Caco-2 (cell line): ENCODE data around the gene NGLY1. TPM values are rescaled to one million over a fixed set of nuclear protein-coding genes. Genes with fewer than 3 reads are reported as not detected.

Experiments
- Bru-seq: library from RNA; stranded (reverse); fragments of 400-500 nt; gene quantifications from one replicate; lab custom pipeline; 2021; lab: Mats Ljungman, UMichigan
- BruChase-seq, 2 experiments: library from RNA; stranded (reverse); fragments of 400-500 nt; gene quantifications; one replicate each; lab custom pipeline; 2021; lab: Mats Ljungman, UMichigan
- BruUV-seq: library from RNA; stranded (reverse); fragments of 400-500 nt; replicated peaks from 2 replicates; lab custom pipeline; 2021; lab: Mats Ljungman, UMichigan
- CTCF ChIA-PET: fragments of 300-600 bp; sonication (Branson Sonifier 250); formaldehyde crosslinking; loops from one replicate; lab custom pipeline; 2022; ENCODE audit warnings: antibody characterized with exemption; lab: Charles Lee
- POLR2A ChIA-PET: fragments of 300-600 bp; sonication (Branson Sonifier 250); formaldehyde crosslinking; loops from one replicate; lab custom pipeline; 2022; ENCODE audit warnings: antibody characterized with exemption; lab: Charles Lee
- DNase-seq, 2 experiments: peaks; one replicate each; pipeline versions ENCODE4 v3.0.0 to v3.0.0-alpha.2; 2020 to 2022
- H3K27me3 ChIP-seq: replicated peaks from 2 replicates; pipeline ENCODE4 v1.6.0; 2011; ENCODE audit warnings: low read length; ENCODE audit not compliant: control insufficient read depth, insufficient read depth
- H3K36me3 ChIP-seq: 2 replicates; pipeline ENCODE4 v1.5.1; 2011; ENCODE audit warnings: low read length; ENCODE audit not compliant: control insufficient read depth, insufficient read depth
- H3K4me1 ChIP-seq: fragments of 250-450 bp; sonication (Bioruptor Pico); 2 replicates; pipeline ENCODE4 v1.5.1; 2020; ENCODE audit warnings: mild to moderate bottlenecking
- H3K4me3 ChIP-seq: 2 replicates; pipeline ENCODE4 v1.5.1; 2011; ENCODE audit warnings: low read depth, mild to moderate bottlenecking, control low read depth, low read length
- H3K9me3 ChIP-seq: fragments of 250-450 bp; sonication (Bioruptor Pico); 2 replicates; pipeline ENCODE4 v1.5.1; 2020; ENCODE audit warnings: mild to moderate bottlenecking, moderate library complexity
- H3K27ac Mint-ChIP-seq: one replicate; pipeline ENCODE4 v1.8.0; 2022; ENCODE audit warnings: mixed read lengths; ENCODE audit not compliant: unreplicated experiment
- H3K27me3 Mint-ChIP-seq: one replicate; pipeline ENCODE4 v1.8.0; 2022; ENCODE audit warnings: mixed read lengths; ENCODE audit not compliant: insufficient read depth, unreplicated experiment
- H3K36me3 Mint-ChIP-seq: one replicate; pipeline ENCODE4 v1.8.0; 2022; ENCODE audit warnings: mild to moderate bottlenecking, mixed read lengths; ENCODE audit not compliant: insufficient read depth, unreplicated experiment
- H3K4me1 Mint-ChIP-seq: one replicate; pipeline ENCODE4 v1.8.0; 2022; ENCODE audit warnings: low read depth, mixed read lengths; ENCODE audit not compliant: unreplicated experiment
- H3K4me3 Mint-ChIP-seq: one replicate; pipeline ENCODE4 v1.8.0; 2022; ENCODE audit warnings: mild to moderate bottlenecking, moderate library complexity, mixed read lengths; ENCODE audit not compliant: unreplicated experiment
- H3K9me3 Mint-ChIP-seq: one replicate; pipeline ENCODE4 v1.8.0; 2022; ENCODE audit warnings: mixed read lengths; ENCODE audit not compliant: unreplicated experiment
- CTCF ChIP-seq, 2 experiments: fragments of 200-600 bp in 1 of 2; IDR thresholded peaks; 1 replicate in 1 of 2; 2 replicates in 1 of 2; pipeline versions ENCODE4 v1.5.1 to v1.8.0; 2011 to 2022; ENCODE audit warnings: antibody characterized with exemption in 1 of 2, control low read depth in 1 of 2, inconsistent platforms in 1 of 2, low read depth in 1 of 2, low read length in 1 of 2, mild to moderate bottlenecking in 1 of 2, moderate library complexity in 1 of 2; ENCODE audit not compliant: insufficient read depth in 1 of 2, severe bottlenecking in 1 of 2, unreplicated experiment in 1 of 2
- intact Hi-C: fragments of 100-400 bp; cut with micrococcal nuclease; formaldehyde crosslinking; loops from one replicate; pipeline ENCODE4 v1.10.0; 2022; ENCODE audit not compliant: unreplicated experiment
- long read RNA-seq: library from polyadenylated mRNA; stranded (forward); transcript quantifications from one replicate; pipeline ENCODE4 v2.0.0, GENCODE V29; 2022
- total RNA-seq: library from RNA; stranded (reverse); gene quantifications from 2 replicates; pipeline ENCODE4 v1.2.3, GENCODE V29; 2022

Gene NGLY1
- total RNA-seq (27.1 and 28.7 TPM in 2 replicates), Bru-seq, nascent RNA (percentile 79 among the genes with signal in this experiment), BruChase-seq, experiment 1, labeled RNA remaining after a 2-hour chase (percentile 74 among the genes with signal in this experiment), BruChase-seq, experiment 2, labeled RNA remaining after a 6-hour chase (percentile 69 among the genes with signal in this experiment)
- long read RNA-seq, transcript NGLY1-207 (12 exons, 2,534 nt): minor isoform, 8 of 94 reads
- long read RNA-seq, transcript NGLY1-202 (12 exons, 2,473 nt): major isoform, 49 of 94 reads
- long read RNA-seq, transcript NGLY1-204 (11 exons, 2,024 nt): minor isoform, 16 of 94 reads
- long read RNA-seq, partial matches to known transcripts: 6 of 94 reads
- long read RNA-seq, other reads (novel, unspliced or antisense): 15 of 94 reads

DNA sequence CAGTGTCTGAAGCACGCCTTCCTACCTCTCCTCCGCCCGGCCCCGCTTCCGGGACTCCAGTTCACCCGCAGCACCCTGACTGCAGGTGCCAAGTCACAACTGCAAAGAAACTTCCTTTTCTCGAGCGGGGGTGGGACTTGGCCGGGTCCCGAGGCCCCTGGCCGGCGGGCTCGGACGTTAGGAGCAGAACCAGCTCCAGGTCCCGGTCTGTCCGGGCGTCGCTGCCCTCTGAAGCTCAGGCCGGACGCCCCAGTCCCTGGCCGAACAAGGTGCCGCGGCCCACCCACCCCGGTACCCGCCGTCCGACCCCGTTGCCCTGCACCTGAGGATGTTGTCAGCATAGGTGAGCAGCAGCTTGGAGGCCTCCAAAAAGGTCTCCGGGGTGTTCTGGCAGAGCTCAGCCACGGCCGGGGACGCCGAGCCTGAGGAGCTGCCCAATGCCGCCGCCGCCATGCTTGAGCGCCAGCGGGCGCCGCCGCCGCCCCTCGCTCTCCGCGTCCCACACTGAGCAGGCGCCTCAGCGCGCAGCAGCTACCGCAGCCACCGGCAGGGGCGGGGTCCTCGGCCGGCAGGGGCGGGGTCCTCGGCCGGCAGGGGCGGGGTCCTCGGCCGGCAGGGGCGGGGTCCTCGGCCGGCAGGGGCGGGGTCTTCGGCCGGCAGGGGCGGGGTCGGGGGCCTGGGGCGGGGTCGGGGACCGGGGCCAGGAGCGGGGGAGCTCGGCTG lies at the start of gene NGLY1:
TSS of gene NGLY1 (minus strand) at position 506 of the 723 bp plus-strand sequence. CDS start at position 453, 53 bp downstream.
- POLR2A ChIA-PET: interaction anchor here (0.6 to 1.1 kb wide), 4 partner anchors 10 to 119 kb away, joined by 3 to 23 read pairs (median 4); no protein-coding TSS in a partner anchor
- DNase-seq: peak; percentile 82 to 89
- no peaks in the 10 kb centered on the region for H3K9me3 ChIP-seq
- BruUV-seq: no TSS peak
- H3K27ac Mint-ChIP-seq: peak within 1 kb of the TSS; percentile 45
- peak within 1 kb of the TSS; percentile 92 for H3K4me3 ChIP-seq
- no peaks in the 10 kb centered on the region for H3K36me3 ChIP-seq
- TF ChIP-seq CTCF (IDR thresholded peaks at IDR 0.05; ENCODE audit: insufficient read depth in 1 of 2, low read depth in 1 of 2, low read length in 1 of 2, severe bottlenecking in 1 of 2, unreplicated experiment in 1 of 2): no peak
- no peaks in the 10 kb centered on the region for H3K27me3 Mint-ChIP-seq
- peaks cover 4% of the 10 kb centered on the region for H3K36me3 Mint-ChIP-seq
- H3K4me1 ChIP-seq: peaks cover 10% of the 10 kb centered on the region
- H3K4me1 Mint-ChIP-seq: peaks cover 18% of the 10 kb centered on the region
- intact Hi-C loops: loop anchor here (2.0 kb wide), 1 partner anchor 118 kb away; the partner anchor contains the start of gene TOP2B
- H3K27me3 ChIP-seq: no peaks in the 10 kb centered on the region
- CTCF ChIA-PET: interaction anchor here (0.6 to 1.0 kb wide), 6 partner anchors 12 to 339 kb away, joined by 3 to 10 read pairs (median 4); no protein-coding TSS in a partner anchor
- H3K4me3 Mint-ChIP-seq: peak within 1 kb of the TSS; percentile 75
- no peaks in the 10 kb centered on the region for H3K9me3 Mint-ChIP-seq

DNA sequence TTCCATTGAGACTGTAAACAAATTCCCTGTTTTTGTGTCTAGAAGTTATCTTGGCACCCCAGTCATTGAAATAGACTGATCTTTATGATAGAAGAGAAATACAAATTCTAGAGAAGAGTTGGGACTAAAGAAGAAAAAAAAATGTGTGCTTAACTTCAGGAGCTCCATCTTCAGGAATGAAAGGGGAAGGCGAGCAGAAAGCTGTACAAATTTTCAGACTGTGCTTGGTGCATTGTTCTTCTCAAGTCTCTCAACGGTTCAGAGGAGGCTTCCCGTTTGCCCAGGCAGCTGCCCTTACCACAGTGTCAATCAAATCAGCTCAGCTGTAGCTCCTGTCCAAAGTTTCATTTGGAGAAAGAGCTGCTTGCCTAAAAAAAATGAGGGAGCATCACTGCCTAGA lies 48.3 kb upstream of the NGLY1 start:
- BruUV-seq: no TSS peak
- POLR2A ChIA-PET: no interaction called here

More for the DNA sequence above, 48.3 kb upstream of the NGLY1 start:
- Histone ChIP-seq H3K9me3 (no peaks in the 10 kb centered on the region), H3K4me3 (no peak overlapping the region), H3K4me1 (no peaks in the 10 kb centered on the region), H3K27me3 (no peaks in the 10 kb centered on the region; the same call in 1 of the 2 replicates), H3K36me3 (no peaks in the 10 kb centered on the region)
- no peak for DNase-seq
- Mint-ChIP-seq H3K27me3 (peaks cover 3% of the 10 kb centered on the region), H3K4me1 (no peaks in the 10 kb centered on the region), H3K27ac (no peak overlapping the region), H3K9me3 (no peaks in the 10 kb centered on the region), H3K4me3 (no peak overlapping the region), H3K36me3 (no peaks in the 10 kb centered on the region)
- CTCF ChIA-PET: no interaction called here
- intact Hi-C loops: loop anchor here (1.0 to 5.0 kb wide), 2 partner anchors 169 to 183 kb away; partner anchors contain the start of gene TOP2B
- TF ChIP-seq CTCF (IDR thresholded peaks at IDR 0.05; ENCODE audit: insufficient read depth in 1 of 2, low read depth in 1 of 2, low read length in 1 of 2, severe bottlenecking in 1 of 2, unreplicated experiment in 1 of 2): no peak
